ENCODE data around the gene NIPAL3. TPM values are rescaled to one million over a fixed set of nuclear protein-coding genes. Genes with fewer than 3 reads are reported as not detected.
"Not testable (repeated sequence)": the region's sequence is repeated elsewhere in the genome, so short reads cannot be mapped to it uniquely, and the experiment has no call there.

Gene NIPAL3
- total RNA-seq, 1 donor from 2014 or later: 7.0 TPM

DNA sequence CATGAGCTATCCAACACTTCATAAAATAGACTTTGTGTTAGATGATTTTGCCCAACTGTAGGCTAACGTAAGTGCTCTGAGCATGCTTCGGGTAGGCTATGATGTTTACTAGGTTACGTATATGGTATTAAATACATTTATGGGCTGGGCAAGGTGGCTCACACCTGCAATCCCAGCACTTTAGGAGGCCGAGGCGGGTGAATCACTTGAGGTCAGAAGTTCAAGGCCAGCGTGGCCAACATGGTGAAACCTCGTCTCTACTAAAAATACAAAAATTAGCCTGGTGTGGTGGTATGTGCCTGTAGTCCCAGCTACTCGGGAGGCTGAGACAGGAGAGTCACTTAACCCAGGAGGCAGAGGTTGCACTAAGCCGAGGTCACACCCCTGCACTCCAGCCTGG is 77.3 kb downstream of the NIPAL3 start:
- not testable (repeated sequence) for DNase-seq

DNA sequence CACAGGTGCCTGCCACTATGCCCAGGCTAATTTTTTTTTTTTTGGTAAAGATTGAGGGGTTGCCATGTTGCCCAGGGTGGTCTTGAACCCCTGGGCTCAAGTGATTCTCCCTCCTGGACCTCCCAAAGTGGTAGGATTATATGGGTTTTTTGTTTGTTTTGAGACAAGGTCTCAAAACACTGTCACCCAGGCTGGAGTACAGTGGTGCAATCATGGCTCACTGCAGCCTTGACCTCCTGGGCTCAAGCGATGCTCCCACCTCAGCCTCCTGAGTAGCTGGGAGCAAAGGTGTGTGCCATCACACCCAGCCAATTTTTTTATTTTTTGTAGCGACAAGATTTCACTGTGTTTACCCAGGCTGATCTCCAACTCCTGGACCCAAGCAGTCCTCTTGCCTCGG is 78.2 kb downstream of the NIPAL3 start:
- DNase-seq: no peak

DNA sequence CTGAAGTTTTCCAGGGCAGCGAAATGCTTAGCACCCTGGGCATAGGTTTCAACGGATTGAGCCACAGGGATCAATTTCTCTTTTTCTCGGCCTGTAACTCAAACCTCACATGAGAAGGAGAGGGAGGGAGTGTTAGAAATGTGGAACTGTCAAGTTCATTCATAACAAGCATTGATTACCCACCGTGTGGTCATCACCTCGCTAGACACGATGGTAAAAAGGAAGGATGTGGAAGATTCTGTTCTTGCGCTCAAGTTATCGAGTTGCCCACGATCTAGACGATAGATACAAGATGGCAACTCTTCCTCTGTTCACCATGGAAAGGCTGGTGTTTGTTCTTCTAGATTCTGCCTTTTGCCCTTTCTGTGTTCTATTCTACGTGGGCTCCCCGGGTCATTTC is 83.0 kb downstream of the NIPAL3 start:
- no peak for DNase-seq

DNA sequence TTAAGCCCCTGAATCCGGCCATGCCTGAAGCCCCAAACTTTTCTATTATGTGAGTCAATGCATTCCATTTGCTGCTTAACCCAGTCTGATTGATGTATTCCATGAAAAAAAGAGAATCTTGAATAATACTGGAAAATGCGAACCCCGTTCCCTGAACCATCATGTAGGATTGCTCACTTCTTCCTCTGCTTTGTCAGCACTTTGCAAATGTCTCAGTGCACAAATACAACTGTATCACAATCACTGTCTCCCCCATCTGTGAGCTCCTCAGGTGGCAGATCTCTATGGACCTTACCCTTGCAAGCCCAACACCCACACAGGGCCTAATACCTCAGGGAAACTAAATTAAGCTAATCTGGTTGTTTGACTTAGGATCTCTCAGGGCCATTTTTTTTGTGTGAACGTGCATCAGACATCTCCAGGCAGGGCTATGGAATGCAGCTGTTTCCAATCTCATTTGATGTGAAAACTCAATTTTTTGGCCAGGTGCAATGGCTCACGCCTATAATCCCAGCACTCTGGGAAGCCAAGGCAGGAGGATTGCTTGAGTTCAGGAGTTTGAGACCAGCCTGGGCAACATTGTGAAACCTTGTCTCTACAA is 84.9 kb downstream of the NIPAL3 start:
- no peak for DNase-seq

DNA sequence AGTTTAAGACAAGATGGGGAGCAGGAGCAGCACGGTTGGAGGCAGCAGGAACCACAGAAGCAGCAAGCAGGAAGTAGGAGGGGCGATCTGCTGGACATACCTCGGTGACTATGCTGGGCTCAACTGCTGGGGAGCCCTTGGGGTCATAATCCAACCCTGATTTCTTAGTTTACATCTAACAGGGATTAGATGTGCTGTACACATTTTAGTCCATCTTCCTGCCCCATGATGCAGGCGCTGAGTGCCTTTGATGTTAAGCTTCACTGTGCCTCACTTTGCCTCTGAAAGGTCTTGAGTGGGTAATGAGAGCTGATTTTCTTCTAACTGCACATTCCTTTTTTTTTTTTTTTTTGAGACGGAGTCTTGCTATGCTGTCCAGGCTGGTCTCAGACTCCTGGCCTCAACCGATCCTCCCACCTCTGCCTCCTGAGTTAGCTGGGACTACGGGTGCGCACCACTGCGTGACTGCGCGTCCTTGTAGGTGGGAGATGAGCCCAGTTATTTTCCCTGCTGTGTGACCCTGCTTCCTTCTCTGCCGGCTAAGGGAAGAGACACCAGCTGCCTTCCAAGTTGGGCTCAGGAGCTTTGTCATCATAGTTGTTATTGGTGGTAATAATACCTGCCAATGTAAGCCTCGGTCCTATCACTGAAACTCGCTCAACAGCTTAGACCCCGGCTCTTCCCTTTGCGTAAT is 85.9 kb downstream of the NIPAL3 start:
- no peak for DNase-seq

DNA sequence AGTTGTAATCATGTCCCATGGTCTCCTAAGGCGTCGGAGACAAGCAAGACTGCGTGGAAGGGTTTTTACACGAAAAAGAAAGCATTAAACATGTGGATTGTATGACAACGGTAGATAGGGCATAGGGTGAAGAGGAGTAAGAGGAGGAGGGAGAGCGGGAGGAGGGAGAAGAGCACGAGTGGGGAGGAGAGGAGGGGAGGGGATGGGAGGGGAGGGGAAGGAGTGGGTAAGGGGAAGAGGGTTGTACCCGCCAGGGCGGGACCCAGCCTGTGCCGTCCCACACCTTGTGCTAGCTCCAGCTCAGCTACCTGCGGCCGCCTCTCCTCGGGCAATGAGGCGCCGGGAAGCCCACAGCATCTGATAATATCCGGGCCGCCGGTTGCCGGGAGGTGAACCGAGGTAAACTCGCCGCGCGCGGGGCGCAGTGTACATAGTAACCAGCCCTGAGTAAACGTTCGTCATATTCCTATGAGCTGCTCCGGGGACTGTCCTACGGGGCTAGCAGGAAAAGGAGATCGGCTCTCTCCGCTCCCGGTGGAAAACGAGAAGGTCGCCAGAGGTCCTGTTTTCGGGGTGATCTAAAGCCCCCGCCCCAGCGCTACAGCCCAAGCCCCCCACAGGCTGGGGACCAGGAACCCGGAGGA is 86.6 kb downstream of the NIPAL3 start:
- no peak for DNase-seq

DNA sequence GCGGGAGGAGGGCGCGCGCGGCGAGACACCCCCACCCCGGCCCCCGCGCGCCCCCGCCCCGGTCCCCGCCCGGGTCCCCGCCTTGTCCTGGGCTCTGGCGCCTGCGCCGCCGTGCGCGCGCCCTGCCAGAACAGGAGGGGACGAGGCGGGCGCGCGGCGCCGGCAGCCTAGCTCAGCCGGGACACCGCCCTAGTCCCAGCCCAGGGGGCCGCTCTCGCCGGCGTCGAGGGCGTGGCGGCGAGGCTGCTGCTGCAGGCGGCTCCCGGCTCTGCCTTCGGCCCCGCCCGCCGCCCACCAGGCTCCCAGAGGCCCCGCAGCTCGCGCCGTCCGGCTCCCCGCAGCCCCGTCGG is 87.1 kb downstream of the NIPAL3 start, which contains the start of gene RCAN3:
TSS of gene RCAN3 (plus strand) at position 128 of the 350 bp plus-strand sequence. CDS start 11,537 bp downstream, outside the sequence.
- peak; percentile 39 for DNase-seq

DNA sequence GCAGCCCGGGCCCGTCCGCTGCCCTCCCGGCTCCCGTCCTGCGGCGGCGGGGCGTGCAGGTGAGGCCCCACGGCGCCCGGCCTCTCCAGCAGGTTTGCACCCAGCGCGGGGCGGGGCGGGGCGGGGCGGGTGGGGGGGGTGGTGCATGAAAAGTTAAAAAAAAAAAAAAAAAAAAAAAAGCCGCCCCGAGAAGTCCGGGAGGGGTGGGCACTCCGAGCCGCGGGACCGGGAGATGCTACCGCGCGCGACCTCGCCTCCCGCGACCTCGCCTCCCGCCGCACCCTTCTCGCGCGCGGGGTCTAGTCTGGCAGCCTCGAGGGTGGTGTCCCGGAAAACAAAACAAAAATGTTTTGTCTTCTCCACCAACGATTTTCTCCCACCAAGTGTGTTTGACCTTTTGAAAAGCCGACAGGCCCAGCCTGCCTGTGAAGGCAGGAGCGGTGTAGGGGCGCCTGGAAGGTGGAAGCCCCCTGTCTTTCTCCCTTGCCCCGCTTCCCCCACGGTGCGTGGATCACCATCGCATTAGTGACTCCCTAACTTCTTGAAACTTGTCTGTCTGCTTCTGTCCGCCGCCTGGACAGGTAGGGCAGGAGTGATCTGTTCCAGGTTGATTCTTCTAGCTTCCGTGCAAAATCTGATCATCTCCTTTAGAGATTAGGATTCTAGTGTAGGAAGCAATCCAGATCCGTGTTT is 87.6 kb downstream of the NIPAL3 start:
- DNase-seq: no peak

DNA sequence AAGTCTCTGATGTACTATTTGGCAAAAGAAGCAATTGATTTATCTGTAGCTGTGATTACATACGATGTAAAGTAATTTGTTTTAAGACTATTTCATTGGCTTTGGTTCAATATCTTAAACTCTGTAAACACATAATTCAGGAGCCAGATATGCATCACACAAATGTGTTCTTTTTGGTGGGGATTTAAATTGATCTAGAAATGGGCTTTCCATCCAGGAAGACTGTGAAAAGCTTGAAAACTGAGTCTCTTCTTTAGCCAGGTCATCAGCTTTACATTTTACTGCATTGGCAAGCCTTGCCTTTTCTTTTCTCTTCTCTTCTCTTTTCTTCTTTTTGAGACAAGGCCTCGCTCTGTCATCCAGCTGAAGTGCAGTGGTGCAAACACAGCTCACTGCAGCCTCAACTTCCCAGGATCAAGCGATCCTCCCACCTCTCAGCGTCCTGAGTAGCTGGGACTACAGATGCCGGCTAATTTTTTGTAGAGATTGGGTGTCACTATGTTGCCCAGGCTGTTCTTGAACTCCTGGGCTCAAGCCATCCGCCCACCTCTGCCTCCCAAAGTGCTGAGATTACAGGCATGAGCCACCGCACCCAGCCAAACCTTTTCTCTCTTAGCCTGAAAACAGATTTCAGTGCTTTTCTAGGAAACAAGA is 88.4 kb downstream of the NIPAL3 start:
- no peak for DNase-seq

DNA sequence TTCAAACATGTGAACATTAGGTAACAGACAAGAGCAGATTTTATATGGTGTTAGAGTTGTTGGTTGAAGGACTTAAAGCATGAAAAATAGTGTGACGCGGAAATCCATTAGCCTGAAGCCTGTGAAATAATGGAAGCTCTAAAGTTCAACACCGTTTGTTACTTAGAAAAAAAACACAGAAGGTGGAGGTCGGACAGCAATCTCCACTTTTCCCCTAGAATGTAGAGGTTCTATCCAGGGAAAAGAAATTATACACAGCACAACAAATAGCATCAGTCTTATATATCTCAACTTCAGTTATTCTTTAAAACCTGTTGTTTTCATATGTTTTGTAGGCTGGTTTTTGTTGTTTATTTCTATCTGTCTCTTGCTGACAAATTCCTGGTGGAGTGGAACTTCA is 89.0 kb downstream of the NIPAL3 start:
- DNase-seq: no peak

DNA sequence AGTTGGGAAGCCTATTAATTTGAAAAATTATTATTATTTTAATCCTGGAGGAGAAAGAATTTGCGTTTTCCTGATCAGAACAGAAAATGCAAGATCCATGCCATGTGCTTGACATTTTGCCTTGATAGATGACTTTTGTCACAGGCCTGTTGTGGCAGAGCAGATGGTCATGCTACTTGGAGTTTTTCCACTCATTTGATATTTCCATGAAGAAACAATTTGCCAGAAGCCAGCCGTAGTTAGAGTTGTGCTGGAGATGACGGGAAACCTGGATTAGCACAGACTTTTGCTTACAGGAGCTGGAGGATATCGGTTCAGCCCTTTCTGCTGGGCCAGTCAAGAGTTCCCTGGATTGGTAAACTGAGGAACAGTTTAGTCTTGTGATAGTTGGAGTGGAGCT is 90.2 kb downstream of the NIPAL3 start:
- no peak for DNase-seq

DNA sequence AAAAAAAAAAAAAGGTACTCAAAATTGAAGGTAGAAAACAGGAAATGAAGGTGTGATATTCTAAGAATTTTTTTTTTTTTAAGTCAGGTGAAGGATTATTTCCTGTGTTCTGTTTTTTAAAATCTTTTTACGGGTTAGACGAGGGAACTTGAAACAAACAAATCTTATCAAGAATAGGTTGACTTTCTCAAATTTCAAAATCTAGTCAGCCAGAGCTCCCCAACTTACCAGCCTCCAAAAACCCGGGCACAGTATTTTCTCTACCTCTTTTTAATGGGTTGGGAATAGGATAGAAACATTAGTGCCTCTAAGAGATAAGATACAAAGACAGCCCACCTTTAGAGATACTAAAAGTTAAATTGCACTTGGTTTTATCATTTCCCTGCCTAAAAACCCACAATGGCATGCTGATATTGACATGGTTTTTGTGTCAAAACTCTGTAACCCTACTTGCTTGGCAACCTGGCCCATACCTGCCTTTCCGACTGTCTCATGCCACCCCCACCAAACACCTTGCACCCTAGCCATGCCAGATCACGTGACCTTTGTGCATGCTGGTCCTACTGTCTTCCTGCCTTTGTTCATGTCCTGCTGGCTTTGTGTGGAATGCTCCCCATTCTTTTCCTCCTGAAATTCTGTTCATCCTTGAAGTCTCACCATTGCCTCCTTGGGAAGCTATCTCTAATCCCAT is 91.2 kb downstream of the NIPAL3 start:
- DNase-seq: no peak

DNA sequence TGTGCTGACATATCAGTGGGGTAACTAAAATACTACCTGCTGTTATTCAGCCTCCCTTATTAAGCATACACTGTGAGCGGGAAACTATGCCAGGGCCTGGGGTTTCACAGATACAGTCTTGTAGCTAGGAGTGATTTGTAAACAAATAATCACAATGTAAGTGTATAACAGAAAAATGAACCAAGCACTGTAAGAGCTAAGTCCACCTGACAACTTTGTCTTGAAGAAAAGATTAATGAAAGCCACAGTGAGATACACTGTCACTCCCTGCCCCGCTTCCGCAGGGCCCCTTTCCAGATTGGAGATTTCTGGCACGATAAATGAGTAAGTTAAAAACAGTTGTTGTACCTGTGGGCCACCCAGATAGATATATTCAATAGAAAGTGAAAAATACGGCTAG is 91.8 kb downstream of the NIPAL3 start:
- DNase-seq: no peak

DNA sequence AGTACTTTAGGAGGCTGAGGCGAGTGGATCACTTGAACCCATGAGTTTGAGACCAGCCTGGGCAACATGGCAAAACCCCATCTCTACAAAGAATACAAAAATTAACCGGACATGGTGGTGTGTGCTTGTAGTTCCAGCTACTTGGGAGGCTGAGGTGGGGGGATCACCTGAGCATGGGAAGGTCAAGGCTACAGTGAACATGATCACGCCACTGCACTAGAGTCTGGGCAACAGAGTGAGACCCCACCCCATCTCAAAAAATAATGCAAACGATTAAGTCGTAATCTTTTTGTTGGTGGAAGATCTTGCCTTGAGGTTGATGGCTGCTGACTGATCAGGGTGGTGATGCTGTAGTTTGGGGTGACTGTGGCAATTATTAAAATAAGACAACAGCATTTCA is 93.3 kb downstream of the NIPAL3 start:
- no peak for DNase-seq

DNA sequence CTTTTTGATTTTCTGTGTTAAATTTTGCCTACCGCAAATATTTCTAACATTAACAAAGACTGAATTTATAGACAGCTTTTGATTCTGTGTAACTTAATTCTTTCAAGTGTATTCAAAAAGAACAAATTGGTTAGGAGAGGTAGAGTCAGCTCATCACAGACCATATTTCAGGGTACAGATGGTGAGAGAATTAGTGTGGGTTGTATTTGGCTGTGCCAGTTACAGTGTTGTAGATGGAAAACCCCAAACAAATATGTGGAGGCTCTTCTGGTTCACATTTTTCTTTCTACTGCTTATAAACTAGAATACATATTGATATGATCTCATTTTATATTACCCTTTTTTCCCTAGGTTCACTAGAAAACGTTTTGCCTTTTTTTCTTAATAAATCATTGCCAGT is 98.1 kb downstream of the NIPAL3 start:
- DNase-seq: no peak

DNA sequence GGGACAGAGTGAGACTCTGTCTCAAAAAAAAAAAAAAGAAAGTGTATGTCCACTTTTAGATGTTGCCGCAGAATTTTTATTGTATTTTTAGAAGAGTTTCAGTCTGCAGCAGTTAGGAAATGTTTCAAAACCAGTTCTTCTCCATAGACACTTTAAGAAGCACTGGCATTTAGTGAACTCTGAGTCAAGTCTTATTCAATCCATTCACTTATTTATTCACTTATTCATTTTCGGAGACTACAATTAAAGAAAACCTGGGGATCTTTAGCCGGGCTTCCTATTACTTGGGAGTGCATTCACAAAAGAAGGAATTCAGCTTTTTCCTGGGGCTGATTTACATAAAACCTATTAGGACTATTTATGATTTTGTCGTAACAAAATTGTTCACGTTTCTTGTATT is 99.3 kb downstream of the NIPAL3 start:
- DNase-seq: no peak

DNA sequence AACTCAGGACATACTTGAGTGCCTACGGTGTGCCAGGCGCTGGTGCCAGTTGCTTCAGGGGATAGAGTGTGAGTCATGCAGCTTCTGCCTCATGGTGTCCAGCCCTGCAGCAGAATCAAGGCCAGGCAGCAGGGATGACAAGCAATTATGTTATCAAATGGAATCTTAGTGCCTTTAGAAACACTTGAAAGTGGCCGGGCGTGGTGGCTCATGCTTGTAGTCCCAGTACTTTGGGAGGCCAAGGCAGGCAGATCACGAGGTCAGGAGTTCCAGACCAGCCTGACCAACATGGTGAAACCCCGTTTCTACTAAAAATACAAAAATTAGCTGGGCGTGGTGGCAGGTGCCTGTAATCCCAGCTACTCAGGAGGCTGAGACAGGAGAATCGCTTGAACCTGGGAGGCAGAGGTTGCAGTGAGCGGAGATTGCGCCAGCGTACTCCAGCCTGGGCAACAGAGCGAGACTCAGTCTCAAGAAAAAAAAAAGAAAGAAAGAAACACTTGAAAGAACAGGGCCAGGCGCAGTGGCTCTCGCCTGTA is 100.1 kb downstream of the NIPAL3 start:
- DNase-seq: not testable (repeated sequence)

DNA sequence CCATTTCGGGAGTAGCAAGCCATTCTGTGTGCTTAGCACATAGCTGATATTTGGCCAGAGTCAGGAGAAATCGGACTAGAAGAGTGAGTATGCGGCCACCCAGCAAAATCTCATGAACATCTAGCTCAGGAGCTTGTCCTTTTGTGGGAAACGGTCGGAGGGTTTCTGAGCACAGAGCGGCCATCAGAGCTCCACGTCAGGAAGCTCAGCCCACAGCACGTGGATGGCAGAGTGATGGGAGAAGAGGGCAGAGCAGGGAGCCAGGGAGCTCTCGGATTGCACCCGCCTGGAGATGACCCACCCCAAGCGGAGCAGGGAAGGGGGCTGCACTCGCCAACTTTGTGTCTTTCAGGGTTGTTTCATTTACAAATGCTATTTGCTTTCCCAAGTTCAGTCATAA is 100.9 kb downstream of the NIPAL3 start:
- no peak for DNase-seq

DNA sequence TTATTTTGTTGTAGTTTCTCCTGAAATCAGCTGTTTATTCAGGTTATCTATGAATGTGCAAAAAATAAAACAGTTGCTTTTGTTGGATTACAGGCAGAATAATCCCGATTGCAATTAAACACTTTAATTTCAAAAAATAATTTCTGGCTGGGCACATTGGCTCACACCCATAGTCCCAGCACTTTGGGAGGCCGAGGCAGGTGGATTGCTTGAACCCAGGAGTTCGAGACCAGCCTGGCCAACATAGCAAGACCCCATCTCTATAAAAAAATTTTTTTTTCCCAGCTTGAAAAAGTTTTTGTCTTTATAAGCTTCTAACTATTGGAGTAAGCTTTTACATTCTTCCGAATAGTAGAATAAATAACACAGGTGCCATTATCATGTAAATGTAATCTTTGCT is 102.3 kb downstream of the NIPAL3 start:
- no peak for DNase-seq

DNA sequence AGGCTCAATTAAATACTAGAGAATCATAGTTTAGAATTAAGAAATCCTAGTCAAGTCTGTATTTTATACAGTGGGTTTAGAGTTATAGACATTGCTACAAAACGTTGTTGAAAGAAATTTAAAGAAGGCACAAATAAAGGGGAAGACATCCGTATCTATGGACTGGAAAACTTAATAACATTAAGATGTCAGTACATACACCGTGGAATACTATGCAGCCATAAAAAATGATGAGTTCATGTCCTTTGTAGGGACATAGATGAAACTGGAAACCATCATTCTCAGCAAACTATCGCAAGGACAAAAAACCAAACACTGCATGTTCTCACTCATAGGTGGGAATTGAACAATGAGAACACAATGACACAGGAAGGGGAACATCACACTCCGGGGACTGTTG is 104.7 kb downstream of the NIPAL3 start:
- DNase-seq: not testable (repeated sequence)
